HCT116 (cell line): ENCODE data around the gene LEFTY2. TPM values are rescaled to one million over a fixed set of nuclear protein-coding genes. Genes with fewer than 3 reads are reported as not detected.
"Not testable (repeated sequence)": the region's sequence is repeated elsewhere in the genome, so short reads cannot be mapped to it uniquely, and the experiment has no call there.

Source experiments
- ATAC-seq: fragments of 200-7000 bp; cut with Tn5 transposase; 2 replicates; pipeline ENCODE4 v1.9.1; 2020; ENCODE audit warnings: mild to moderate bottlenecking, moderate library complexity
- BruUV-seq: library from RNA; stranded (reverse); fragments of 400-500 nt; replicated peaks from 2 replicates; lab custom pipeline; 2021; lab: Mats Ljungman, UMichigan
- CTCF ChIA-PET: fragments of 300-600 bp; sonication (Branson Sonifier 250); formaldehyde crosslinking; loops from one replicate; lab custom pipeline; 2021; ENCODE audit warnings: antibody characterized with exemption; lab: Charles Lee
- POLR2A ChIA-PET: fragments of 300-600, 350-600 bp; sonication (Branson Sonifier 250); formaldehyde crosslinking; loops from one replicate; lab custom pipeline; 2021; ENCODE audit warnings: antibody characterized with exemption; lab: Charles Lee
- RAD21 ChIA-PET, 2 experiments: fragments of 300-600 bp; sonication (Branson Sonifier 250); formaldehyde crosslinking; loops; one replicate each; lab custom pipeline; 2023; ENCODE audit warnings: low total read pairs in 2 of 2; ENCODE audit not compliant: uncharacterized antibody in 2 of 2, unreplicated experiment in 2 of 2, low non-redundant PET in 1 of 2; lab: Charles Lee
- DNase-seq: peaks from one replicate; pipeline ENCODE4 v3.0.0-alpha.2; 2010; ENCODE audit warnings: low read depth, low spot score
- H2AFZ ChIP-seq: fragments of 200-600 bp; shearing (Covaris generic), sonication (generic); 2 replicates; pipeline ENCODE4 v1.6.1; 2017; ENCODE audit warnings: low read depth, mixed run types, mixed read lengths, antibody characterized with exemption, low read length; ENCODE audit not compliant: poor library complexity, severe bottlenecking
- H3K27ac ChIP-seq: 2 replicates; pipeline ENCODE4 v1.5.1; 2012; ENCODE audit warnings: low read depth, low read length
- H3K27me3 ChIP-seq: fragments of 200-600 bp; sonication (generic); 2 replicates; pipeline ENCODE4 v1.6.1; 2016; ENCODE audit warnings: mixed run types, low read length, mixed read lengths; ENCODE audit not compliant: insufficient read depth
- H3K36me3 ChIP-seq, 2 experiments: fragments of 200-500 bp in 1 of 2; fragments of 200-600 bp in 1 of 2; sonication (Bioruptor generic) in 1 of 2; sonication (generic) in 1 of 2; 2 replicates each; pipeline versions ENCODE4 v1.5.1 to v1.6.1; 2014 to 2016; ENCODE audit warnings: low read length in 2 of 2, inconsistent platforms in 1 of 2, mixed read lengths in 1 of 2, mixed run types in 1 of 2; ENCODE audit not compliant: insufficient read depth in 2 of 2, control insufficient read depth in 1 of 2
- H3K4me1 ChIP-seq, 2 experiments: fragments of 200-600 bp in 1 of 2; sonication (generic) in 1 of 2; 2 replicates each; pipeline versions ENCODE4 v1.5.1 to v1.6.1; 2012 to 2017; ENCODE audit warnings: low read length in 2 of 2, inconsistent platforms in 1 of 2, mild to moderate bottlenecking in 1 of 2, mixed read lengths in 1 of 2, mixed run types in 1 of 2, moderate library complexity in 1 of 2; ENCODE audit not compliant: insufficient read depth in 2 of 2, control insufficient read depth in 1 of 2
- H3K4me2 ChIP-seq: fragments of 200-600 bp; sonication (generic); 2 replicates; pipeline ENCODE4 v1.6.1; 2017; ENCODE audit warnings: mixed run types, low read length, mixed read lengths
- H3K4me3 ChIP-seq, 2 experiments: fragments of 200-600 bp in 1 of 2; sonication (generic) in 1 of 2; replicated peaks in 1 of 2; 2 replicates each; pipeline ENCODE4 v1.5.1; 2011 to 2016; ENCODE audit warnings: low read length in 2 of 2, control low read depth in 1 of 2, low read depth in 1 of 2, mild to moderate bottlenecking in 1 of 2, mixed read lengths in 1 of 2, mixed run types in 1 of 2
- H3K79me2 ChIP-seq: fragments of 200-600 bp; sonication (generic); 2 replicates; pipeline ENCODE4 v1.6.1; 2017; ENCODE audit warnings: mild to moderate bottlenecking, mixed run types, low read length, moderate library complexity, mixed read lengths; ENCODE audit not compliant: insufficient read depth
- H3K9ac ChIP-seq: fragments of 200-600 bp; sonication (generic); 2 replicates; pipeline ENCODE4 v1.6.1; 2016; ENCODE audit warnings: low read length, mixed read lengths
- H3K9me2 ChIP-seq: fragments of 200-600 bp; sonication (generic), shearing (Covaris generic); 2 replicates; pipeline ENCODE4 v1.6.1; 2017; ENCODE audit warnings: mixed run types, mild to moderate bottlenecking, moderate library complexity; ENCODE audit not compliant: insufficient read depth
- H3K9me3 ChIP-seq, 2 experiments: fragments of 200-500 bp in 1 of 2; fragments of 200-600 bp in 1 of 2; sonication (Bioruptor generic) in 1 of 2; sonication (generic) in 1 of 2; 2 replicates each; pipeline ENCODE4 v1.6.1; 2014 to 2017; ENCODE audit warnings: low read length in 2 of 2, mixed read lengths in 2 of 2, inconsistent platforms in 1 of 2, low read depth in 1 of 2, mild to moderate bottlenecking in 1 of 2, mixed run types in 1 of 2, moderate library complexity in 1 of 2; ENCODE audit not compliant: control insufficient read depth in 1 of 2, insufficient read depth in 1 of 2
- H4K20me1 ChIP-seq: fragments of 200-600 bp; sonication (generic), shearing (Covaris generic); 2 replicates; pipeline ENCODE4 v1.6.1; 2017; ENCODE audit warnings: mixed run types, mild to moderate bottlenecking, moderate library complexity; ENCODE audit not compliant: insufficient read depth
- ELF1 ChIP-seq: IDR thresholded peaks from 2 replicates; pipeline ENCODE4 v1.6.1; 2012; ENCODE audit warnings: low read depth, borderline replicate concordance
- EZH2phosphoT487 ChIP-seq: fragments of 200-600 bp; IDR thresholded peaks from 2 replicates; pipeline ENCODE4 v1.6.1; 2018; ENCODE audit warnings: antibody characterized with exemption, borderline replicate concordance
- FOSL1 ChIP-seq: IDR thresholded peaks from 2 replicates; pipeline ENCODE4 v1.6.1; 2012; ENCODE audit warnings: low read depth
- JUND ChIP-seq: IDR thresholded peaks from 2 replicates; pipeline ENCODE4 v1.6.1; 2012
- POLR2A ChIP-seq: IDR thresholded peaks from 2 replicates; pipeline ENCODE4 v1.7.0; 2011; ENCODE audit warnings: borderline replicate concordance; ENCODE audit not compliant: insufficient read depth, insufficient read length; ENCODE audit errors: extremely low read depth
- SIN3A ChIP-seq: IDR thresholded peaks from 2 replicates; pipeline ENCODE4 v1.6.1; 2012; ENCODE audit warnings: low read depth
- SP1 ChIP-seq: IDR thresholded peaks from 2 replicates; pipeline ENCODE4 v1.6.1; 2012; ENCODE audit warnings: low read depth
- TCF7L2 ChIP-seq: IDR thresholded peaks from 2 replicates; pipeline ENCODE4 v1.7.0; 2011; ENCODE audit warnings: borderline replicate concordance, inconsistent platforms; ENCODE audit not compliant: insufficient read depth, insufficient read length; ENCODE audit errors: extremely low read depth
- YY1 ChIP-seq: IDR thresholded peaks from 2 replicates; pipeline ENCODE4 v1.6.1; 2011; ENCODE audit warnings: low read length, low read depth, moderate library complexity, mild to moderate bottlenecking; ENCODE audit not compliant: insufficient replicate concordance; ENCODE audit errors: extremely low read depth
- ZFX ChIP-seq: fragments of 450-650 bp; IDR thresholded peaks from 2 replicates; pipeline ENCODE4 v1.6.1; 2017
- ZNF274 ChIP-seq: fragments of 200-500 bp; sonication (Bioruptor generic); IDR thresholded peaks from 2 replicates; pipeline ENCODE4 v1.6.1; 2014; ENCODE audit warnings: mild to moderate bottlenecking, low read depth, low read length, inconsistent platforms
- intact Hi-C: fragments of 100-400 bp; cut with micrococcal nuclease; formaldehyde crosslinking; loops from 2 replicates; pipeline ENCODE4 v1.10.0; 2022
- total RNA-seq: library from RNA; stranded (reverse); gene quantifications from one replicate; pipeline ENCODE4 v1.2.1, GENCODE V29; 2021; ENCODE audit not compliant: unreplicated experiment
- TF ChIP-seq, protein P1 (sequence below): IDR thresholded peaks from 2 replicates; pipeline ENCODE4 v1.6.1; 2012
- TF ChIP-seq, protein P2 (sequence below): IDR thresholded peaks from 2 replicates; pipeline ENCODE4 v1.6.1; 2011; ENCODE audit warnings: mild to moderate bottlenecking, low read length, moderate library complexity; ENCODE audit not compliant: insufficient replicate concordance; ENCODE audit errors: extremely low read depth
- TF ChIP-seq, protein P3 (sequence below), 3 experiments: fragments of 200-600 bp in 1 of 3; sonication (generic) in 1 of 3; IDR thresholded peaks in 2 of 3; conservative IDR thresholded peaks in 1 of 3; 2 replicates each; pipeline ENCODE4 v1.5.1; 2012 to 2017; ENCODE audit warnings: low read depth in 2 of 3, low read length in 2 of 3, antibody characterized with exemption in 1 of 3, borderline replicate concordance in 1 of 3, control low read depth in 1 of 3, mild to moderate bottlenecking in 1 of 3, mixed read lengths in 1 of 3, mixed run types in 1 of 3, moderate library complexity in 1 of 3; ENCODE audit not compliant: insufficient read depth in 1 of 3

The LEFTY2 gene
- total RNA-seq, 1 experiment from 2014 or later, result not detected

DNA sequence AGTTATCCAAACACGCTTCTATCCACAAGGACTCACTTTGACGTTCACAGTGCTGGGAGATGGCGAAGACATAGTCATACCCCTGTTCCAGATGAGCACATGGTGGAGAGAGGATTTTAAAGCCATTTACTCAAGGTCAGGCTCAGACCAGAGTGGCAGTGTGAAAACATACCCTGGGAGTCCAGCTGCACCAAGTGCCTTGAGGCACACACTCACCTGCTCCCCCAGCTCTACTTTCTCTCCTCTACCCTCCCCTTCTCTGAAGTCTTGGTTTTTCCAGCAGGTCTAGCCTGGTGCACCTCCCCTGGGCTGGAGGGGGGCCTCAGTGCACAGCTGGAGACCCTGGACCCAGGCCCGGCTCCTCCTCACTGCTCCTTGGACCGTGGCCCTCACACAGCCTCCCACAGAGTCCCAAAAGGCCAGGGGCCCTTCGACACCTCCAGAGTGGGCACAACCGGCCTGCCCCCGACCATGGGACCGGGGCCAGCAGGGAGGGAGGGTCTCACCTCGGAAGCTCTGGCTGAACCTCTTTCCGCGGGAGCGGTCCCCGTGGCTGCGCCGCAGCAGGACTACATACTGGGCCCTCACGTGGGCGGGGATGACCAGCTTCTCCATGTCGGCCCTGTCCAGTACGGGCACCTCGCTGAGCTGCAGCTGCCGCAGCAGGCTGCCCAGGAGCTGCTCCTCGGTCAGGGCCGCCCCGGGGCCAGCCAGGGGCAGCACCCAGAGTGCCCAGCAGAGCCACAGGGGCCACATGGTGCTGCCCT is 452 bp downstream of the LEFTY2 start:
- Histone ChIP-seq H3K4me1 (no peaks in the 10 kb centered on the region; a peak in 1 of 4 replicates), H3K36me3 (no peaks in the 10 kb centered on the region), H2AFZ (no peak overlapping the region), H4K20me1 (no peaks in the 10 kb centered on the region), H3K4me3 (no peak overlapping the region), H3K9me2 (no peaks in the 10 kb centered on the region), H3K9ac (no peak overlapping the region), H3K27me3 (no peaks in the 10 kb centered on the region), H3K9me3 (no peaks in the 10 kb centered on the region), H3K27ac (no peak overlapping the region), H3K4me2 (no peak overlapping the region), H3K79me2 (no peaks in the 10 kb centered on the region)
- ChIA-PET POLR2A (no interaction called here), RAD21 (no interaction called here), CTCF (no interaction called here)
- ATAC-seq (no peak), DNase-seq (no peak)
- no peak for TF ChIP-seq POLR2A
- TF ChIP-seq JUND, result no peak
- TF ChIP-seq ZNF274, result no peak
- TF ChIP-seq YY1, result no peak
- no peak for TF ChIP-seq ELF1
- TF ChIP-seq FOSL1, result no peak
- TF ChIP-seq ZFX, result no peak
- no peak for TF ChIP-seq EZH2phosphoT487
- TF ChIP-seq, protein P1, sequence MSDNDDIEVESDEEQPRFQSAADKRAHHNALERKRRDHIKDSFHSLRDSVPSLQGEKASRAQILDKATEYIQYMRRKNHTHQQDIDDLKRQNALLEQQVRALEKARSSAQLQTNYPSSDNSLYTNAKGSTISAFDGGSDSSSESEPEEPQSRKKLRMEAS, result no peak
- TF ChIP-seq SIN3A, result no peak
- TF ChIP-seq TCF7L2, result no peak
- no peak for TF ChIP-seq SP1
- TF ChIP-seq, protein P2, sequence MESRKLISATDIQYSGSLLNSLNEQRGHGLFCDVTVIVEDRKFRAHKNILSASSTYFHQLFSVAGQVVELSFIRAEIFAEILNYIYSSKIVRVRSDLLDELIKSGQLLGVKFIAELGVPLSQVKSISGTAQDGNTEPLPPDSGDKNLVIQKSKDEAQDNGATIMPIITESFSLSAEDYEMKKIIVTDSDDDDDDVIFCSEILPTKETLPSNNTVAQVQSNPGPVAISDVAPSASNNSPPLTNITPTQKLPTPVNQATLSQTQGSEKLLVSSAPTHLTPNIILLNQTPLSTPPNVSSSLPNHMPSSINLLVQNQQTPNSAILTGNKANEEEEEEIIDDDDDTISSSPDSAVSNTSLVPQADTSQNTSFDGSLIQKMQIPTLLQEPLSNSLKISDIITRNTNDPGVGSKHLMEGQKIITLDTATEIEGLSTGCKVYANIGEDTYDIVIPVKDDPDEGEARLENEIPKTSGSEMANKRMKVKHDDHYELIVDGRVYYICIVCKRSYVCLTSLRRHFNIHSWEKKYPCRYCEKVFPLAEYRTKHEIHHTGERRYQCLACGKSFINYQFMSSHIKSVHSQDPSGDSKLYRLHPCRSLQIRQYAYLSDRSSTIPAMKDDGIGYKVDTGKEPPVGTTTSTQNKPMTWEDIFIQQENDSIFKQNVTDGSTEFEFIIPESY, result no peak
- TF ChIP-seq, protein P3, sequence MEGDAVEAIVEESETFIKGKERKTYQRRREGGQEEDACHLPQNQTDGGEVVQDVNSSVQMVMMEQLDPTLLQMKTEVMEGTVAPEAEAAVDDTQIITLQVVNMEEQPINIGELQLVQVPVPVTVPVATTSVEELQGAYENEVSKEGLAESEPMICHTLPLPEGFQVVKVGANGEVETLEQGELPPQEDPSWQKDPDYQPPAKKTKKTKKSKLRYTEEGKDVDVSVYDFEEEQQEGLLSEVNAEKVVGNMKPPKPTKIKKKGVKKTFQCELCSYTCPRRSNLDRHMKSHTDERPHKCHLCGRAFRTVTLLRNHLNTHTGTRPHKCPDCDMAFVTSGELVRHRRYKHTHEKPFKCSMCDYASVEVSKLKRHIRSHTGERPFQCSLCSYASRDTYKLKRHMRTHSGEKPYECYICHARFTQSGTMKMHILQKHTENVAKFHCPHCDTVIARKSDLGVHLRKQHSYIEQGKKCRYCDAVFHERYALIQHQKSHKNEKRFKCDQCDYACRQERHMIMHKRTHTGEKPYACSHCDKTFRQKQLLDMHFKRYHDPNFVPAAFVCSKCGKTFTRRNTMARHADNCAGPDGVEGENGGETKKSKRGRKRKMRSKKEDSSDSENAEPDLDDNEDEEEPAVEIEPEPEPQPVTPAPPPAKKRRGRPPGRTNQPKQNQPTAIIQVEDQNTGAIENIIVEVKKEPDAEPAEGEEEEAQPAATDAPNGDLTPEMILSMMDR (IDR thresholded peaks at IDR 0.05 in 2 of 3, conservative IDR thresholded peaks at IDR 0.05 in 1 of 3; ENCODE audit: borderline replicate concordance in 1 of 3, insufficient read depth in 1 of 3, low read depth in 2 of 3, low read length in 2 of 3), result no peak
- BruUV-seq, result no TSS peak
- intact Hi-C loops, result no loop called here

DNA sequence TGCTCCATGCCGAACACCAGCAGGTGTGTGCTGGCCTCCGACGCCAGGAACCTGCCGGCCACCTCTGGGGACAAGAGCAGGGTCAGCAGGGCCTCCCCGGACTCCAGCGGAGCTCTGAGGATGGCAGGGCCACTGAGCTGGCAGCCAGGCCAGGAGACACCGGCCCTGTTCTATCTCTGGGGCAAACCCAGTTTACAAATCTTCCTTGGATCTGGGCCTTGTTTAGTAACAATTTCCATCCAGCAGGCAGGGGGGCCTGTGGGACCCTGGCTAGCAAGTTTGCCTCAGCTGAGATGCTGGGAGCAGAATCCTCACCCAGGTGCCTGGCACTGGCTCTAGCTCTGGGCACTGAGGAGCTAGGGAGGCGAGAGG is 1.1 kb downstream of the LEFTY2 start:
- H3K9me2 ChIP-seq, H3K27me3 ChIP-seq, H4K20me1 ChIP-seq, DNase-seq, H3K36me3 ChIP-seq, H3K4me2 ChIP-seq, H3K27ac ChIP-seq, H3K9ac ChIP-seq, ATAC-seq, RAD21 ChIA-PET, H3K9me3 ChIP-seq, POLR2A ChIA-PET, H2AFZ ChIP-seq, CTCF ChIA-PET, H3K79me2 ChIP-seq, BruUV-seq, H3K4me3 ChIP-seq, intact Hi-C loops, H3K4me1 ChIP-seq: not testable (repeated sequence)
